Endothelial cell of umbilical vein (primary cell): ENCODE measurements around the gene EPSTI1. TPM values are rescaled to one million over a fixed set of nuclear protein-coding genes. Genes with fewer than 3 reads are reported as not detected.

Experiments
- BruUV-seq: library from RNA; stranded (reverse); fragments of 400-500 nt; replicated peaks from 2 replicates; lab custom pipeline; 2021; lab: Mats Ljungman, UMichigan
- CTCF ChIA-PET: fragments of 300-600, 350-600 bp; sonication (Branson Sonifier 250); formaldehyde crosslinking; loops from one replicate; lab custom pipeline; 2021; ENCODE audit warnings: antibody characterized with exemption, inconsistent platforms; lab: Charles Lee
- POLR2A ChIA-PET: fragments of 300-600, 350-600 bp; sonication (Branson Sonifier 250); formaldehyde crosslinking; loops from one replicate; lab custom pipeline; 2021; ENCODE audit warnings: antibody characterized with exemption, inconsistent platforms; lab: Charles Lee
- DNase-seq: peaks from one replicate; pipeline ENCODE4 v3.0.0-alpha.2; 2011; ENCODE audit warnings: low read depth, low spot score
- FAIRE-seq: peaks from 2 replicates; lab custom pipeline; 2011; peaks lifted over from hg19 to GRCh38; lab: Jason Lieb, UNC
- H2AFZ ChIP-seq: 2 replicates; pipeline ENCODE4 v1.6.0; 2012; ENCODE audit warnings: low read depth, low read length, control low read depth, inconsistent platforms
- H3K27ac ChIP-seq: 2 replicates; pipeline ENCODE4 v1.5.1; 2011; ENCODE audit warnings: low read depth, mild to moderate bottlenecking, control low read depth, low read length, moderate library complexity; ENCODE audit not compliant: insufficient read depth
- H3K27me3 ChIP-seq, 2 experiments: 2 replicates each; pipeline versions ENCODE4 v1.6.0 to v1.6.1; 2011; ENCODE audit warnings: low read length in 2 of 2, mixed read lengths in 1 of 2; ENCODE audit not compliant: control insufficient read depth in 2 of 2, insufficient read depth in 2 of 2
- H3K36me3 ChIP-seq, 2 experiments: 2 replicates in 1 of 2; 3 replicates in 1 of 2; pipeline ENCODE4 v1.5.1; 2011; ENCODE audit warnings: low read length in 2 of 2, mild to moderate bottlenecking in 1 of 2, moderate library complexity in 1 of 2; ENCODE audit not compliant: control insufficient read depth in 2 of 2, insufficient read depth in 2 of 2; ENCODE audit errors: extremely low read depth in 1 of 2
- H3K4me1 ChIP-seq: 3 replicates; pipeline ENCODE4 v1.5.1; 2011; ENCODE audit warnings: mild to moderate bottlenecking, low read length; ENCODE audit not compliant: control insufficient read depth, insufficient read depth; ENCODE audit errors: extremely low read depth
- H3K4me2 ChIP-seq: 2 replicates; pipeline ENCODE4 v1.6.1; 2011; ENCODE audit warnings: low read length, control low read depth, mixed read lengths; ENCODE audit not compliant: insufficient read depth
- H3K4me3 ChIP-seq, 3 experiments: fragments of 200-600 bp in 1 of 3; sonication (generic), shearing (Covaris generic) in 1 of 3; replicated peaks in 1 of 3; 2 replicates each; pipeline ENCODE4 v1.5.1; 2011 to 2016; ENCODE audit warnings: control low read depth in 3 of 3, low read length in 3 of 3, mild to moderate bottlenecking in 2 of 3, inconsistent platforms in 1 of 3, low read depth in 1 of 3, moderate library complexity in 1 of 3; ENCODE audit not compliant: insufficient read depth in 1 of 3
- H3K79me2 ChIP-seq: 2 replicates; pipeline ENCODE4 v1.6.0; 2012; ENCODE audit warnings: low read length, inconsistent platforms; ENCODE audit not compliant: control insufficient read depth, insufficient read depth
- H3K9ac ChIP-seq: replicated peaks from 2 replicates; pipeline ENCODE3; 2011; ENCODE audit warnings: low read length, control low read depth; ENCODE audit not compliant: insufficient read depth; ENCODE audit errors: extremely low read depth
- H3K9me1 ChIP-seq: replicated peaks from 3 replicates; pipeline ENCODE4 v1.6.0; 2011; ENCODE audit warnings: mild to moderate bottlenecking, low read length; ENCODE audit not compliant: control insufficient read depth, insufficient read depth; ENCODE audit errors: extremely low read depth
- H3K9me3 ChIP-seq: replicated peaks from 2 replicates; pipeline ENCODE4 v1.5.1; 2012; ENCODE audit warnings: low read length, inconsistent platforms; ENCODE audit not compliant: control insufficient read depth, insufficient read depth
- H4K20me1 ChIP-seq: replicated peaks from 2 replicates; pipeline ENCODE3; 2011; ENCODE audit warnings: mild to moderate bottlenecking, low read length; ENCODE audit not compliant: control insufficient read depth, insufficient read depth; ENCODE audit errors: extremely low read depth
- EZH2 ChIP-seq: IDR thresholded peaks from 2 replicates; pipeline ENCODE4 v1.6.1; 2012; ENCODE audit warnings: borderline replicate concordance, low read depth, mild to moderate bottlenecking, moderate library complexity, low read length, inconsistent platforms; ENCODE audit not compliant: severe bottlenecking
- FOS ChIP-seq: IDR thresholded peaks from 2 replicates; pipeline ENCODE4 v1.6.1; 2011; ENCODE audit warnings: mild to moderate bottlenecking, low read length, moderate library complexity, borderline replicate concordance; ENCODE audit not compliant: insufficient read depth
- JUN ChIP-seq: IDR thresholded peaks from 2 replicates; pipeline ENCODE4 v1.6.1; 2011; ENCODE audit warnings: borderline replicate concordance, low read depth; ENCODE audit not compliant: insufficient read length, insufficient read depth
- POLR2A ChIP-seq: IDR thresholded peaks from 2 replicates; pipeline ENCODE4 v1.6.1; 2012; ENCODE audit warnings: low read depth, mild to moderate bottlenecking, control low read depth, low read length
- dilution Hi-C: fragments of 300-500 bp; cut with MboI; formaldehyde crosslinking; loops from one replicate; pipeline ENCODE4 v1.15.0; 2019; ENCODE audit warnings: low sequenced_read_pairs; ENCODE audit not compliant: extremely low pct_ligation_motif_present
- intact Hi-C: fragments of 100-400 bp; cut with micrococcal nuclease; formaldehyde crosslinking; loops from one replicate; pipeline ENCODE4 v1.10.0; 2022
- polyA plus RNA-seq, 4 experiments: library from polyadenylated mRNA; depleted of rRNA in 3 of 4; stranded (reverse) in 3 of 4; unstranded in 1 of 4; fragments of >200 nt; gene quantifications; 2 replicates each; pipeline versions ENCODE4 v1.2.1 to v1.2.3, GENCODE V29; 2011 to 2012; ENCODE audit warnings: missing spikeins in 1 of 4
- total RNA-seq: library from RNA; stranded (reverse); gene quantifications from 2 replicates; pipeline ENCODE4 v1.2.3, GENCODE V29; 2021

EPSTI1 gene
- total and polyA plus RNA-seq, 2 donors (not counting 3 experiments of a cell fraction or from before 2014, with no cell fraction given): 0.77 to 3.1 TPM

GRCh38 chr13:43005460-43006236 is 13.6 kb upstream of the EPSTI1 start:
- no peaks in the 10 kb centered on the region for H3K9me1 ChIP-seq
- H3K4me3 ChIP-seq: no peak overlapping the region
- no peak overlapping the region for H3K9ac ChIP-seq
- intact Hi-C loops (no loop called here), dilution Hi-C loops (no loop called here)
- peaks cover 5% of the 10 kb centered on the region for H3K4me1 ChIP-seq
- DNase-seq (peak; percentile 44), FAIRE-seq (no peak)
- ChIA-PET POLR2A (no interaction called here), CTCF (interaction anchor here (0.6 to 2.1 kb wide), 7 partner anchors 9 to 80 kb away, joined by 3 to 9 read pairs (median 4); partner anchors contain the start of gene EPSTI1)
- H3K4me2 ChIP-seq: no peak overlapping the region
- H3K79me2 ChIP-seq: no peaks in the 10 kb centered on the region
- no peak overlapping the region for H2AFZ ChIP-seq
- H3K9me3 ChIP-seq: no peaks in the 10 kb centered on the region
- TF ChIP-seq JUN (peak; percentile 8), POLR2A (no peak), EZH2 (no peak)
- peaks cover 0 to 2% of the 10 kb centered on the region in 2 experiments for H3K27me3 ChIP-seq
- no peaks in the 10 kb centered on the region for H4K20me1 ChIP-seq
- no peaks in the 10 kb centered on the region for H3K36me3 ChIP-seq
- BruUV-seq: no TSS peak
- H3K27ac ChIP-seq: no peak overlapping the region

GRCh38 chr13:43003729-43004128 is 11.7 kb upstream of the EPSTI1 start:
- Histone ChIP-seq H3K9me1 (no peaks in the 10 kb centered on the region), H4K20me1 (no peaks in the 10 kb centered on the region), H3K9ac (no peak overlapping the region), H3K4me2 (no peak overlapping the region), H3K36me3 (no peaks in the 10 kb centered on the region), H2AFZ (no peak overlapping the region), H3K27ac (no peak overlapping the region), H3K4me1 (peaks cover 5% of the 10 kb centered on the region), H3K79me2 (no peaks in the 10 kb centered on the region), H3K27me3 (peaks cover 0 to 2% of the 10 kb centered on the region in 2 experiments), H3K9me3 (no peaks in the 10 kb centered on the region), H3K4me3 (no peak overlapping the region)
- TF ChIP-seq FOS: no peak
- no peak for TF ChIP-seq JUN
- BruUV-seq: no TSS peak
- DNase-seq: no peak
- dilution Hi-C loops (no loop called here), intact Hi-C loops (no loop called here)
- no peak for FAIRE-seq
- ChIA-PET POLR2A (no interaction called here), CTCF (no interaction called here)
